K562 (cell line): Measurements from ENCODE around the gene GBX1. TPM values are rescaled to one million over a fixed set of nuclear protein-coding genes. Genes with fewer than 3 reads are reported as not detected.

Experiments
- CREB1 ChIP-seq, 2 experiments: sonication (generic) in 1 of 2; formaldehyde crosslinking in 1 of 2; IDR thresholded peaks; 2 replicates each; pipeline versions ENCODE4 v1.6.1 to v1.8.0; 2012 to 2022; ENCODE audit warnings: inconsistent platforms in 1 of 2, mild to moderate bottlenecking in 1 of 2, missing genetic modification reagents in 1 of 2, moderate library complexity in 1 of 2
- CXXC5 ChIP-seq: fragments of 250-450 bp; sonication (Bioruptor Pico); IDR thresholded peaks from 2 replicates; pipeline ENCODE4 v1.8.0; 2022; ENCODE audit warnings: inconsistent platforms, mild to moderate bottlenecking, moderate library complexity
- HLTF ChIP-seq: fragments of 450-650 bp; IDR thresholded peaks from 2 replicates; pipeline ENCODE4 v1.6.1; 2016
- JUNB ChIP-seq: fragments of 450-650 bp; formaldehyde crosslinking; conservative IDR thresholded peaks from 2 replicates; pipeline ENCODE4 v1.4.0; 2020; ENCODE audit warnings: mild to moderate bottlenecking
- JUND ChIP-seq, 2 experiments: IDR thresholded peaks; 2 replicates in 1 of 2; 3 replicates in 1 of 2; pipeline ENCODE4 v1.6.1; 2011; ENCODE audit warnings: borderline replicate concordance in 2 of 2, low read depth in 2 of 2, low read length in 2 of 2, improper control_type of control experiment in 1 of 2, missing biosample characterization in 1 of 2, missing genetic modification characterization in 1 of 2, missing genetic modification reagents in 1 of 2
- NFE2 ChIP-seq: IDR thresholded peaks from 2 replicates; pipeline ENCODE4 v1.6.1; 2014; ENCODE audit warnings: antibody characterized with exemption, low read depth
- NR2F6 ChIP-seq: fragments of 450-650 bp; formaldehyde crosslinking; IDR thresholded peaks from 2 replicates; pipeline ENCODE4 v1.4.0; 2020; ENCODE audit warnings: mild to moderate bottlenecking
- RBM25 ChIP-seq: fragments of 200-400 bp; formaldehyde crosslinking; IDR thresholded peaks from 2 replicates; pipeline ENCODE4 v1.6.1; 2018; ENCODE audit warnings: low read length, low read depth, moderate library complexity; ENCODE audit not compliant: severe bottlenecking
- TSHZ1 ChIP-seq: fragments of 250-450 bp; sonication (Bioruptor Pico); IDR thresholded peaks from 2 replicates; pipeline ENCODE4 v1.4.0; 2020; ENCODE audit warnings: mild to moderate bottlenecking, moderate library complexity
- ZBTB7A ChIP-seq: IDR thresholded peaks from 2 replicates; pipeline ENCODE4 v1.6.1; 2011; ENCODE audit warnings: low read depth, mild to moderate bottlenecking, low read length, moderate library complexity, borderline replicate concordance; ENCODE audit not compliant: control insufficient read depth
- ZNF146 ChIP-seq: IDR thresholded peaks from one replicate; pipeline ENCODE4 v1.6.1; 2018; ENCODE audit warnings: missing compliant biosample characterization; ENCODE audit not compliant: unreplicated experiment
- ZNF668 ChIP-seq: fragments of 250-450 bp; sonication (Bioruptor Pico); IDR thresholded peaks from 2 replicates; pipeline ENCODE4 v1.8.0; 2022; ENCODE audit warnings: mild to moderate bottlenecking, inconsistent platforms
- polyA plus RNA-seq, 8 experiments: library from polyadenylated mRNA; depleted of rRNA in 4 of 8; stranded (reverse) in 5 of 8; unstranded in 3 of 8; fragments of >200 nt; fragmentation: Nextera tagmentation in 2 of 8; fragmentation: Illumina TruSeq in 1 of 8; extraction: Ambion mirVana in 2 of 8; extraction: Trizol in 1 of 8; gene quantifications; 2 replicates each; pipeline versions ENCODE4 v1.2.1 to v1.2.3, GENCODE V29; 2011 to 2014; ENCODE audit warnings: inconsistent platforms in 1 of 8, missing spikeins in 1 of 8
- total RNA-seq, 7 experiments: library from RNA; depleted of rRNA in 6 of 7; stranded (reverse); fragments of >200 nt in 6 of 7; fragmentation: Illumina TruSeq in 2 of 7; extraction: Trizol in 2 of 7; gene quantifications; 2 replicates each; pipeline versions ENCODE4 v1.2.1 to v1.2.3, GENCODE V29; 2011 to 2021; ENCODE audit warnings: low replicate concordance in 1 of 7
- TF ChIP-seq, protein P1 (sequence below): fragments of 250-450 bp; sonication (Bioruptor Pico); IDR thresholded peaks from 2 replicates; pipeline ENCODE4 v1.8.0; 2021; ENCODE audit warnings: borderline replicate concordance, mild to moderate bottlenecking, moderate library complexity; ENCODE audit not compliant: poor library complexity, severe bottlenecking
- TF ChIP-seq, protein P2 (sequence below), 2 experiments: IDR thresholded peaks in 1 of 2; conservative IDR thresholded peaks in 1 of 2; 2 replicates each; pipeline ENCODE4 v1.6.1; 2016; ENCODE audit warnings: low read depth in 2 of 2, mild to moderate bottlenecking in 1 of 2, missing compliant biosample characterization in 1 of 2, missing genetic modification characterization in 1 of 2, moderate library complexity in 1 of 2
- TF ChIP-seq, protein P3 (sequence below), 3 experiments: IDR thresholded peaks in 2 of 3; conservative IDR thresholded peaks in 1 of 3; 2 replicates each; pipeline ENCODE4 v1.5.1; 2011 to 2012; ENCODE audit warnings: low read length in 3 of 3, mild to moderate bottlenecking in 3 of 3, control low read depth in 2 of 3, improper control_type of control experiment in 1 of 3, inconsistent platforms in 1 of 3, low read depth in 1 of 3, mixed read lengths in 1 of 3, moderate library complexity in 1 of 3; ENCODE audit not compliant: insufficient read depth in 2 of 3

GBX1 gene
- total and polyA plus RNA-seq, 9 of the 15 experiments (the other 6 are each of a cell fraction or from before 2014, with no cell fraction given) = not detected

GRCh38 chr7:151109094-151110048, 58.1 kb downstream of the GBX1 start (continued):
- TF ChIP-seq, protein P1, sequence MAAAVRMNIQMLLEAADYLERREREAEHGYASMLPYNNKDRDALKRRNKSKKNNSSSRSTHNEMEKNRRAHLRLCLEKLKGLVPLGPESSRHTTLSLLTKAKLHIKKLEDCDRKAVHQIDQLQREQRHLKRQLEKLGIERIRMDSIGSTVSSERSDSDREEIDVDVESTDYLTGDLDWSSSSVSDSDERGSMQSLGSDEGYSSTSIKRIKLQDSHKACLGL (CRISPR knock-in tag) = no peak
- TF ChIP-seq, protein P2, sequence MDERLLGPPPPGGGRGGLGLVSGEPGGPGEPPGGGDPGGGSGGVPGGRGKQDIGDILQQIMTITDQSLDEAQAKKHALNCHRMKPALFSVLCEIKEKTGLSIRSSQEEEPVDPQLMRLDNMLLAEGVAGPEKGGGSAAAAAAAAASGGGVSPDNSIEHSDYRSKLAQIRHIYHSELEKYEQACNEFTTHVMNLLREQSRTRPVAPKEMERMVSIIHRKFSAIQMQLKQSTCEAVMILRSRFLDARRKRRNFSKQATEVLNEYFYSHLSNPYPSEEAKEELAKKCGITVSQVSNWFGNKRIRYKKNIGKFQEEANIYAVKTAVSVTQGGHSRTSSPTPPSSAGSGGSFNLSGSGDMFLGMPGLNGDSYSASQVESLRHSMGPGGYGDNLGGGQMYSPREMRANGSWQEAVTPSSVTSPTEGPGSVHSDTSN (CRISPR knock-in tag; IDR thresholded peaks at IDR 0.05; ENCODE audit: low read depth) = no peak
- TF ChIP-seq, protein P2 (tag; conservative IDR thresholded peaks at IDR 0.05; ENCODE audit: low read depth) = no peak
- TF ChIP-seq NR2F6 (CRISPR knock-in tag) (no peak), HLTF (peak; percentile 80; the same call in 1 of the 2 replicates), JUNB (CRISPR knock-in tag) (no peak), CREB1 (IDR thresholded peaks at IDR 0.05) (0 out of 2 replicates have a peak, but pooled peaks have one; percentile 23), CREB1 (CRISPR knock-in tag; IDR thresholded peaks at IDR 0.05) (0 out of 2 replicates have a peak, but pooled peaks have one; percentile 31), ZBTB7A (0 out of 2 replicates have a peak, but pooled peaks have one; percentile 23), ZNF668 (CRISPR knock-in tag) (0 out of 2 replicates have a peak, but pooled peaks have one; percentile 15), ZNF146 (no peak), CXXC5 (0 out of 2 replicates have a peak, but pooled peaks have one; percentile 25), JUND (IDR thresholded peaks at IDR 0.05; ENCODE audit: borderline replicate concordance, low read depth, low read length) (no peak), JUND (tag; IDR thresholded peaks at IDR 0.05; ENCODE audit: borderline replicate concordance, low read depth, low read length) (peak; percentile 26; the same call in 2 of the 3 replicates), RBM25 (no peak), NFE2 (peak; percentile 32; the same call in 1 of the 2 replicates), TSHZ1 (no peak)
- TF ChIP-seq, protein P3, sequence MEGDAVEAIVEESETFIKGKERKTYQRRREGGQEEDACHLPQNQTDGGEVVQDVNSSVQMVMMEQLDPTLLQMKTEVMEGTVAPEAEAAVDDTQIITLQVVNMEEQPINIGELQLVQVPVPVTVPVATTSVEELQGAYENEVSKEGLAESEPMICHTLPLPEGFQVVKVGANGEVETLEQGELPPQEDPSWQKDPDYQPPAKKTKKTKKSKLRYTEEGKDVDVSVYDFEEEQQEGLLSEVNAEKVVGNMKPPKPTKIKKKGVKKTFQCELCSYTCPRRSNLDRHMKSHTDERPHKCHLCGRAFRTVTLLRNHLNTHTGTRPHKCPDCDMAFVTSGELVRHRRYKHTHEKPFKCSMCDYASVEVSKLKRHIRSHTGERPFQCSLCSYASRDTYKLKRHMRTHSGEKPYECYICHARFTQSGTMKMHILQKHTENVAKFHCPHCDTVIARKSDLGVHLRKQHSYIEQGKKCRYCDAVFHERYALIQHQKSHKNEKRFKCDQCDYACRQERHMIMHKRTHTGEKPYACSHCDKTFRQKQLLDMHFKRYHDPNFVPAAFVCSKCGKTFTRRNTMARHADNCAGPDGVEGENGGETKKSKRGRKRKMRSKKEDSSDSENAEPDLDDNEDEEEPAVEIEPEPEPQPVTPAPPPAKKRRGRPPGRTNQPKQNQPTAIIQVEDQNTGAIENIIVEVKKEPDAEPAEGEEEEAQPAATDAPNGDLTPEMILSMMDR (IDR thresholded peaks at IDR 0.05 in 2 of 3, conservative IDR thresholded peaks at IDR 0.05 in 1 of 3; ENCODE audit: insufficient read depth in 2 of 3, low read depth in 1 of 3, low read length in 3 of 3) = no peak
